Gastrocnemius medialis (tissue), 4 donors: ENCODE data around the gene LRIG1.

Source experiments
- POLR2A ChIP-seq, 2 donors: fragments of 450-650 bp; IDR thresholded peaks; one replicate each; pipeline ENCODE4 v1.6.1; 2017; ENCODE audit warnings: antibody characterized with exemption in 2 of 2, mild to moderate bottlenecking in 2 of 2, moderate library complexity in 2 of 2
- TF ChIP-seq, protein P1 (sequence below), 5 experiments: fragments of 450-650 bp in 3 of 5; fragments of 200-600 bp in 2 of 5; sonication (generic) in 2 of 5; IDR thresholded peaks in 4 of 5; conservative IDR thresholded peaks in 1 of 5; 1 replicate in 4 of 5; 2 replicates in 1 of 5; pipeline ENCODE4 v1.5.1; 2016 to 2019; ENCODE audit warnings: antibody characterized with exemption in 5 of 5, mild to moderate bottlenecking in 3 of 5, moderate library complexity in 3 of 5

DNA sequence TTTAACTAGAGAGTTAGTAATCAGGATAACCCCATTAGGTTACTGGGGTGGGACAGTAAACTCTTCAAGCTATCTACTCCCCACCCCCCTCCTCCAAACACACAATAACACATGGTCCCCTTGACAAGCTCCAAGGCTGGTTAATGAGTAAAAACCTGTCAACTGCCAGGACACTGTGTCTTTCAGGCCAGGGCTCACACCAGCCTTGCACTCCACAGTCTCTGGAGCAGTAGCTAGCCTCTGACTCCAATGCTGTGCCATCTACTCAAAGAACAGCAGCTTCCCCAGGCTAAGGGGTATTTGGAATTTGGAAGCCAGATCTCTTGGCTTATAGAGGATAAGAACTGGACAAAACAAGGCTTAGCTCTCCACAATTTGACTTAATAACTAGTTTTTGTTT lies 115.8 kb downstream of the LRIG1 start:
- TF ChIP-seq, protein P1, sequence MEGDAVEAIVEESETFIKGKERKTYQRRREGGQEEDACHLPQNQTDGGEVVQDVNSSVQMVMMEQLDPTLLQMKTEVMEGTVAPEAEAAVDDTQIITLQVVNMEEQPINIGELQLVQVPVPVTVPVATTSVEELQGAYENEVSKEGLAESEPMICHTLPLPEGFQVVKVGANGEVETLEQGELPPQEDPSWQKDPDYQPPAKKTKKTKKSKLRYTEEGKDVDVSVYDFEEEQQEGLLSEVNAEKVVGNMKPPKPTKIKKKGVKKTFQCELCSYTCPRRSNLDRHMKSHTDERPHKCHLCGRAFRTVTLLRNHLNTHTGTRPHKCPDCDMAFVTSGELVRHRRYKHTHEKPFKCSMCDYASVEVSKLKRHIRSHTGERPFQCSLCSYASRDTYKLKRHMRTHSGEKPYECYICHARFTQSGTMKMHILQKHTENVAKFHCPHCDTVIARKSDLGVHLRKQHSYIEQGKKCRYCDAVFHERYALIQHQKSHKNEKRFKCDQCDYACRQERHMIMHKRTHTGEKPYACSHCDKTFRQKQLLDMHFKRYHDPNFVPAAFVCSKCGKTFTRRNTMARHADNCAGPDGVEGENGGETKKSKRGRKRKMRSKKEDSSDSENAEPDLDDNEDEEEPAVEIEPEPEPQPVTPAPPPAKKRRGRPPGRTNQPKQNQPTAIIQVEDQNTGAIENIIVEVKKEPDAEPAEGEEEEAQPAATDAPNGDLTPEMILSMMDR (IDR thresholded peaks at IDR 0.05 in 4 of 5, conservative IDR thresholded peaks at IDR 0.05 in 1 of 5), result no peak
- no peak for TF ChIP-seq POLR2A (IDR thresholded peaks at IDR 0.05)
